Adipose tissue (tissue), 3 donors: ENCODE results near the gene PTBP2. TPM values are rescaled to one million over a fixed set of nuclear protein-coding genes. Genes with fewer than 3 reads are reported as not detected.
A peak's percentile ranks its signal among the peaks of the same experiment; 100 is the strongest.

Experiments used
- H3K27ac ChIP-seq: one replicate; pipeline ENCODE4 v1.5.1; 2013; ENCODE audit warnings: low read depth, low read length
- WGBS, 3 donors: extraction: QIAGEN DNeasy Blood & Tissue Kit; methylation state at CpG; one replicate each; pipeline ENCODE4 v1.1.7; 2013; 5-methylcytosine and 5-hydroxymethylcytosine counted together
- polyA plus RNA-seq, 3 donors: library from polyadenylated mRNA; stranded (reverse); fragments of 200-250 nt; gene quantifications; one replicate each; pipeline ENCODE4 v1.2.3, GENCODE V29; 2013
- donor health status: healthy with polysubstance abuse.
- donor health status: Bipolar disorder and iron deficiency.
- donor health status: healthy.

Gene PTBP2, protein sequence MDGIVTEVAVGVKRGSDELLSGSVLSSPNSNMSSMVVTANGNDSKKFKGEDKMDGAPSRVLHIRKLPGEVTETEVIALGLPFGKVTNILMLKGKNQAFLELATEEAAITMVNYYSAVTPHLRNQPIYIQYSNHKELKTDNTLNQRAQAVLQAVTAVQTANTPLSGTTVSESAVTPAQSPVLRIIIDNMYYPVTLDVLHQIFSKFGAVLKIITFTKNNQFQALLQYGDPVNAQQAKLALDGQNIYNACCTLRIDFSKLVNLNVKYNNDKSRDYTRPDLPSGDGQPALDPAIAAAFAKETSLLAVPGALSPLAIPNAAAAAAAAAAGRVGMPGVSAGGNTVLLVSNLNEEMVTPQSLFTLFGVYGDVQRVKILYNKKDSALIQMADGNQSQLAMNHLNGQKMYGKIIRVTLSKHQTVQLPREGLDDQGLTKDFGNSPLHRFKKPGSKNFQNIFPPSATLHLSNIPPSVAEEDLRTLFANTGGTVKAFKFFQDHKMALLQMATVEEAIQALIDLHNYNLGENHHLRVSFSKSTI
- 10 to 100 TPM in 1 of 3 donors, 1 to 10 TPM in 2; 3.1 to 11.8 (median 7.6) TPM for polyA plus RNA-seq

GRCh38 chr1:96721416-96722160, at the start of gene PTBP2:
PTBP2 (plus strand) TSS chr1:96721784; CDS start chr1:96721865, 81 bp downstream.
- peak within 1 kb of the TSS; percentile 86 for H3K27ac ChIP-seq
- WGBS, 3 donors: 0 to 1% (median 1%) methylated on average over 62 to 75 of the region's 75 CpGs

DNA sequence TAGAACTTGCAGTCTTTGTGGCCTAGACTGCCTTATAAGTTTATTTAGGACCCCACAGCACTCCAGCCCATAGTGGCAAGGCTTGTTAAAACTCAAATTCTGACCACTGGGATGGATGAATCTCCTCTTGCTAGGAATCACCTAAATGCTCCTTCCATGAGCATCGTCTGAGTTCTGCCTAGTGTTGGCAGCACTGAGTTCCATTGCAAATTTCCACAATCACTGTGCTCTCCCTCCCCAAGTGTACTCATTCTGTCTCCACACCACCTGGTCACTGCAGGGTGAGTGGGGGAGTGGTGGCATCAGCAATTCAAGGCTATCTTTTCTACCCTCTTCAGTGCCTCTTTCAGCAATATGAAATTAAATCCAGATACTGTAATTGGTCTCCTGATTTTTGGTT, 46.7 kb upstream of the PTBP2 start:
- 33 to 57% (median 44%) methylated on average over 1 of the region's 1 CpG for WGBS, 3 donors
- H3K27ac ChIP-seq: no peak overlapping the region

- 55 to 74% (median 67%) methylated on average over 6 of the region's 6 CpGs for WGBS, 3 donors
- no peak overlapping the region for H3K27ac ChIP-seq
Measured at GRCh38 chr1:96682056-96682455, 39.5 kb upstream of the PTBP2 start.

DNA sequence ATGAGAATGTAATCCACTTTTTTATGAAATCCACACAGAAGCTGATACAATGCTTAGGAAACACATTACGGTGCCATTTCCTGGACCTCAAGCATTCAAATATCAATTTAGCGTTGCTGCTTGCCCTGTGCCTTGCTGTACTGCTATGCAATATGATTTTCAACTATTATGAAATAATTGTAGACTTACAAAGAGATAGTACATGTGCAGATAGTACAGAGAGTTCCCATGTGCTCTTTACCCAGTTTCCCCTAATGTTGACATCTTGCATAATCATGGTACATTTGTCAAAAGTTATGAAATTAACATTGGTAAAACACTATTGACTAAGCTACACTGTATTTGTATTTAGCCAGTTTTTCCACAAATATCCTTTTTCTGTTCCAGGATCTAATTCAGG, 37.7 kb upstream of the PTBP2 start:
- H3K27ac ChIP-seq: no peak overlapping the region
- 37 to 76% (median 45%) methylated on average over 2 of the region's 2 CpGs for WGBS, 3 donors

DNA sequence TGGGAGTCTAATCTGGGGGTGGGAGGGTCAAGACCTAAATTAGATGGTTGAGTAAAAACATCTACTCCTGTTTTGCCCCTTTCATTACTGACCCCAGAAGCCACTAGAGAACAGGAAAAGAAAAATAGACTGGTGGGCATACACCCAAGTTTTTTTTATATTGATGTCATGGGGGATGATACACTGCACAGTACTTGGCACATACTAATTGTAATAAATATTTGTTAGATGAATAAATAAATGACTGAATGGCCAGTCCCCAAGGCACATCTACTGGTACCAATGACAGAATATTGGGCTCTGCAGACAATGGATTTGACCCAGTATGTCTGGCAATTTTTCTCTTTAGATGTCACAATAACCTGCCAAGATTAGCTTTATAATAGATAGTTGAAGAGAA, 36.8 kb upstream of the PTBP2 start:
- no peak overlapping the region for H3K27ac ChIP-seq

GRCh38 chr1:96688767-96689166, 32.8 kb upstream of the PTBP2 start:
- H3K27ac ChIP-seq: no peak overlapping the region
- WGBS, 3 donors: 48 to 79% (median 73%) methylated on average over 1 of the region's 1 CpG

GRCh38 chr1:96695954-96696353, 25.6 kb upstream of the PTBP2 start:
- no peak overlapping the region for H3K27ac ChIP-seq
- WGBS, 3 donors: 82 to 87% (median 86%) methylated on average over 3 of the region's 3 CpGs

- WGBS, 3 donors: 62 to 65% (median 64%) methylated on average over 5 of the region's 5 CpGs
- H3K27ac ChIP-seq: no peak overlapping the region
Measured at GRCh38 chr1:96698342-96698983, 23.1 kb upstream of the PTBP2 start.

GRCh38 chr1:96703186-96703585, 18.4 kb upstream of the PTBP2 start:
- no peak overlapping the region for H3K27ac ChIP-seq
- WGBS, 3 donors: 76 to 89% (median 88%) methylated on average over 1 of the region's 1 CpG

GRCh38 chr1:96707023-96707422, 14.6 kb upstream of the PTBP2 start:
- 82 to 92% (median 92%) methylated on average over 3 of the region's 3 CpGs for WGBS, 3 donors

DNA sequence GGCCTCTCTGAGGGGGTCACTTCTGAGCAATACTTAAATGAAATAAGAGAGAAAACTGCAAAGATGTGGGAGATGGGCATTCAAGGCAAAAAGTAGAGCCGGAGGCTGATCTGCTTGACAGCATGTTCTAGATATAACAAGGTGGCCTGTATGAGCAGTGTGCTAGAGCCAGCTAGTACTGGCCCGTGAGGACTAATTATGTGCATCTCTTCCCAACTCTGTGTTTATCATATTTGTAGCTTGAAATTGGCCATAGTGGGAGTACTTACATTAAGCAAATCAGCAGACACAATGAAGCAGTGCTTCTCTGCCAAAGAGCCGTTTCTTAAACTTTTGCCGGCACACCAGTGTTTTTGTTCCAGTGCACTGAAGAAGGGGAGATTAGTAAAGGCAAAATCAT, 13.1 kb upstream of the PTBP2 start:
- no peak overlapping the region for H3K27ac ChIP-seq
- 82 to 89% (median 89%) methylated on average over 4 of the region's 4 CpGs for WGBS, 3 donors

More at GRCh38 chr1:96707023-96707422, 14.6 kb upstream of the PTBP2 start:
- H3K27ac ChIP-seq: no peak overlapping the region

- 69 to 92% (median 89%) methylated on average over 4 of the region's 4 CpGs for WGBS, 3 donors
- no peak overlapping the region for H3K27ac ChIP-seq
Measured at GRCh38 chr1:96710708-96711477, 10.7 kb upstream of the PTBP2 start.

GRCh38 chr1:96713649-96714048, 7.9 kb upstream of the PTBP2 start:
- H3K27ac ChIP-seq: no peak overlapping the region
- 76 to 91% (median 91%) methylated on average over 3 of the region's 3 CpGs for WGBS, 3 donors

DNA sequence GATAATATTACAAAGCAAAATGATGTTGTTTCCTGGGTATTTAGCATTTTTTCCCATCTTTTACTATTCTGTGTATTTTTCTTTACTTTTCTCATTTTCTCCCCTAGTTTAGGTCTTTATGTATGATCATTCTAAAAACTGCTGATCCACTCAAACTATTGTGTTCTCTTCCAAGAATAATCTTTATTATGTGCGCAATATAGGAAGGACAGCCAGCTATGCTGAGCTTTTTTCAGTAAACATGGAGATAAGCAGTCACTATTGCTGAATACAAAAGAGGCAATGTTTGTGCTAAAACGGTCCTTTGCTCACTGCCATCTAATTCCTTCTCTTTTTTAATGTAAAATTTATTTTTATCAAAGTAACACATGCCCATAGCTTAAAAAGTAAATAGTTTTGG, 6.7 kb upstream of the PTBP2 start:
- no peak overlapping the region for H3K27ac ChIP-seq
- 71 to 86% (median 77%) methylated on average over 2 of the region's 2 CpGs for WGBS, 3 donors

GRCh38 chr1:96715482-96715881, 6.1 kb upstream of the PTBP2 start:
- 52 to 59% (median 56%) methylated on average over 1 of the region's 1 CpG for WGBS, 3 donors
- no peak overlapping the region for H3K27ac ChIP-seq

- no peak overlapping the region for H3K27ac ChIP-seq
- 13 to 18% (median 16%) methylated on average over 6 of the region's 6 CpGs for WGBS, 3 donors
Measured at GRCh38 chr1:96721053-96721415, 550 bp upstream of the PTBP2 start.

GRCh38 chr1:96722161-96722922, 758 bp downstream of the PTBP2 start:
- H3K27ac ChIP-seq: peak overlapping the region; percentile 86
- 0 to 2% (median 0%) methylated on average over 27 to 29 of the region's 29 CpGs for WGBS, 3 donors

DNA sequence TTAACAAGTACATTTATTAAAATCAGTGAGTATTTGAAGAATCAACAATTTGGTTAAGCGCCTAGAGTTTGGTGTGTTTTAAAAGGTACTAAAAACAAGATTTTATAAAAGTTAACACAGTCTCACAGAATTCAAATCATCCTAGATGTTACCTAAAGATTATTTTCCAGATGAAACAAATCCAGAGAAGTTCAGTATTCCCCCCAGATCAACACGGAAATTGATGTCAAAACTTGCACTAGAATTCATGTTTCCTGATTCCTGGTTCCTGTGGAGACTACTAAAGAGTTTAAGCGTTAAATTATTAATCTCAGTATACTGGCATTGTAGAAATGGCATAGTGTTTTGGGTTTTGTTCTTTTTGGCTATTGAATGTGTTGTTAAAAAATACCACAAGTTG, 1.4 kb downstream of the PTBP2 start:
- WGBS, 3 donors: 20 to 40% (median 23%) methylated on average over 3 of the region's 3 CpGs
- no peak overlapping the region for H3K27ac ChIP-seq
